PC-3 (cell line): Measurements from ENCODE around the gene B3GNT2.

ENCODE experiments used
- EZH2 ChIP-seq: fragments of 300-600 bp; sonication (generic); IDR thresholded peaks from one replicate; pipeline ENCODE4 v1.6.1; 2017; ENCODE audit warnings: antibody characterized with exemption, mild to moderate bottlenecking, low read length; ENCODE audit not compliant: unreplicated experiment
- TF ChIP-seq, protein P1 (sequence below): fragments of 300-600 bp; sonication (generic); conservative IDR thresholded peaks from 2 replicates; pipeline ENCODE4 v1.5.1; 2017; ENCODE audit warnings: antibody characterized with exemption, low read depth, mild to moderate bottlenecking, low read length

DNA sequence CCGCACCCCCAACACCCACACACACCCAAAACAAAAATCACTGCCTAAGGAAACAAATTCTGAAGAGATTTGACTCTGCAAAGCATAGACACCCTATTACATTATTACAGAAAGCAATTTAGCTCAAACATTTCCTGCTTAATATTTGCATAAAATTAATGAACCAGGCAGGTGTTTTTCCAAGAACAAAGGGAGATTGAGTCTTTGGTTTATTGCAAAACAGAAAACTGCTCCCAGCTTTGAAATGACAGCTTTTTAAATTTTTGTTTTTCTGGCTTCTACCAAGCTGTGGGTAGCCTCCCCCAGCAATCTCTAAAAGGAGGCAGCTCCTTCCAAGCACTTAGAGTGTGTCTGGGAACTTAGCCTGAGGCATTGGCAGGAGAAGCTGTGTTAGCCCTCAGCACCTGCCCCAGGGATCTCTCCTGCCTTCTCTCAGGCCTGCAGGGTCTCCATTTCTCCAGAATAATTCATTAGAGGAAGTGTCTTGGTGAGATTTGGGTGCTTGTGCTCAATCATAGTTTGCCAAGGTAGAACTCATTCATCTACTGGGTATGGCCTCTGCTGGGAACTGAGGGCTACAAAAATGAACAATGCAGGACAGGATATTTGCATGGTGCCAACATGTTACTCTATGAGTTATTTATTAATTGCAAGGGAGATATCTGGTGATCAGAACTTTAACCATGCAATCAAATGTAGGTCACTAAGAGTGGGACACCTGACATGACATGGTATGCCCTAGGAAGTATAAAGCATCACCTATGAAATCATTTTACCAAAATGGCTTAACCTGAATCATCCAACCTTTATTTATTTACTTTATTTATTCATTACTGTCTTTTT is 58.7 kb downstream of the B3GNT2 start:
- TF ChIP-seq, protein P1, sequence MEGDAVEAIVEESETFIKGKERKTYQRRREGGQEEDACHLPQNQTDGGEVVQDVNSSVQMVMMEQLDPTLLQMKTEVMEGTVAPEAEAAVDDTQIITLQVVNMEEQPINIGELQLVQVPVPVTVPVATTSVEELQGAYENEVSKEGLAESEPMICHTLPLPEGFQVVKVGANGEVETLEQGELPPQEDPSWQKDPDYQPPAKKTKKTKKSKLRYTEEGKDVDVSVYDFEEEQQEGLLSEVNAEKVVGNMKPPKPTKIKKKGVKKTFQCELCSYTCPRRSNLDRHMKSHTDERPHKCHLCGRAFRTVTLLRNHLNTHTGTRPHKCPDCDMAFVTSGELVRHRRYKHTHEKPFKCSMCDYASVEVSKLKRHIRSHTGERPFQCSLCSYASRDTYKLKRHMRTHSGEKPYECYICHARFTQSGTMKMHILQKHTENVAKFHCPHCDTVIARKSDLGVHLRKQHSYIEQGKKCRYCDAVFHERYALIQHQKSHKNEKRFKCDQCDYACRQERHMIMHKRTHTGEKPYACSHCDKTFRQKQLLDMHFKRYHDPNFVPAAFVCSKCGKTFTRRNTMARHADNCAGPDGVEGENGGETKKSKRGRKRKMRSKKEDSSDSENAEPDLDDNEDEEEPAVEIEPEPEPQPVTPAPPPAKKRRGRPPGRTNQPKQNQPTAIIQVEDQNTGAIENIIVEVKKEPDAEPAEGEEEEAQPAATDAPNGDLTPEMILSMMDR = no peak
- no peak for TF ChIP-seq EZH2
